Measurements from ENCODE around the gene S100A12.

The S100A12 gene

GRCh38 chr1:153336650-153337049 lies 38.8 kb downstream of the S100A12 start:
- H3K9ac ChIP-seq (ENCODE audit: low read depth in 1 of 2, low read length in 2 of 2) = no peak overlapping the region
- H3K4me1 ChIP-seq (ENCODE audit: control insufficient read depth in 2 of 2, insufficient read depth in 2 of 2, low read length in 2 of 2) = no peaks in the 10 kb centered on the region
- H3K9me3 ChIP-seq (ENCODE audit: control insufficient read depth in 2 of 2, low read length in 2 of 2) = peaks cover 0 to 3% of the 10 kb centered on the region in 2 donors
- H3K4me3 ChIP-seq (ENCODE audit: low read length in 2 of 2) = no peak overlapping the region
- H3K27ac ChIP-seq (ENCODE audit: low read depth in 2 of 2, low read length in 2 of 2) = no peak overlapping the region
- no peaks in the 10 kb centered on the region for H3K36me3 ChIP-seq (ENCODE audit: control insufficient read depth in 2 of 2, insufficient read depth in 2 of 2, low read length in 2 of 2)
- H3K27me3 ChIP-seq (ENCODE audit: control insufficient read depth in 2 of 2, insufficient read depth in 2 of 2, low read length in 2 of 2) = no peaks in the 10 kb centered on the region

GRCh38 chr1:153333902-153334301 lies 41.5 kb downstream of the S100A12 start:
- H3K4me1 ChIP-seq (ENCODE audit: control insufficient read depth in 2 of 2, insufficient read depth in 2 of 2, low read length in 2 of 2) = no peaks in the 10 kb centered on the region
- no peaks in the 10 kb centered on the region for H3K36me3 ChIP-seq (ENCODE audit: control insufficient read depth in 2 of 2, insufficient read depth in 2 of 2, low read length in 2 of 2)
- no peak overlapping the region for H3K27ac ChIP-seq (ENCODE audit: low read depth in 2 of 2, low read length in 2 of 2)
- H3K4me3 ChIP-seq (ENCODE audit: low read length in 2 of 2) = no peak overlapping the region
- peaks cover 2 to 9% of the 10 kb centered on the region in 2 donors for H3K9me3 ChIP-seq (ENCODE audit: control insufficient read depth in 2 of 2, low read length in 2 of 2)
- no peak overlapping the region for H3K9ac ChIP-seq (ENCODE audit: low read depth in 1 of 2, low read length in 2 of 2)
- H3K27me3 ChIP-seq (ENCODE audit: control insufficient read depth in 2 of 2, insufficient read depth in 2 of 2, low read length in 2 of 2) = no peaks in the 10 kb centered on the region

- Histone ChIP-seq H3K9me3 (ENCODE audit: control insufficient read depth in 2 of 2, low read length in 2 of 2) (peaks cover 0 to 4% of the 10 kb centered on the region in 2 donors), H3K4me3 (ENCODE audit: low read length in 2 of 2) (no peak overlapping the region), H3K27ac (ENCODE audit: low read depth in 2 of 2, low read length in 2 of 2) (no peak overlapping the region)
These were observed 50.5 kb downstream of the S100A12 start for GRCh38 chr1:153324912-153325311.

More at GRCh38 chr1:153324912-153325311, 50.5 kb downstream of the S100A12 start:
- no peaks in the 10 kb centered on the region for H3K36me3 ChIP-seq (ENCODE audit: control insufficient read depth in 2 of 2, insufficient read depth in 2 of 2, low read length in 2 of 2)
- H3K4me1 ChIP-seq (ENCODE audit: control insufficient read depth in 2 of 2, insufficient read depth in 2 of 2, low read length in 2 of 2) = no peaks in the 10 kb centered on the region
- no peaks in the 10 kb centered on the region for H3K27me3 ChIP-seq (ENCODE audit: control insufficient read depth in 2 of 2, insufficient read depth in 2 of 2, low read length in 2 of 2)
- H3K9ac ChIP-seq (ENCODE audit: low read depth in 1 of 2, low read length in 2 of 2) = no peak overlapping the region
